HG03521 (cell line): Measurements from ENCODE around the gene SLC9C2.

ENCODE experiments used
- ATAC-seq: cut with Tn5 transposase; IDR thresholded peaks from one replicate; pipeline ENCODE4 v1.9.1; 2021; ENCODE audit warnings: mild to moderate bottlenecking, moderate library complexity; ENCODE audit not compliant: unreplicated experiment

SLC9C2 gene

GRCh38 chr1:173454966-173455524 is 147.8 kb downstream of the SLC9C2 start:
- no peak for ATAC-seq

GRCh38 chr1:173453982-173454381 is 148.9 kb downstream of the SLC9C2 start:
- ATAC-seq = no peak

GRCh38 chr1:173451981-173452380 is 150.9 kb downstream of the SLC9C2 start:
- no peak for ATAC-seq
